GM18858 (cell line): ENCODE measurements around the gene NXPH4.

Experiments
- ATAC-seq: cut with Tn5 transposase; IDR thresholded peaks from one replicate; pipeline ENCODE4 v1.9.1; 2021; ENCODE audit not compliant: unreplicated experiment

NXPH4 gene

DNA sequence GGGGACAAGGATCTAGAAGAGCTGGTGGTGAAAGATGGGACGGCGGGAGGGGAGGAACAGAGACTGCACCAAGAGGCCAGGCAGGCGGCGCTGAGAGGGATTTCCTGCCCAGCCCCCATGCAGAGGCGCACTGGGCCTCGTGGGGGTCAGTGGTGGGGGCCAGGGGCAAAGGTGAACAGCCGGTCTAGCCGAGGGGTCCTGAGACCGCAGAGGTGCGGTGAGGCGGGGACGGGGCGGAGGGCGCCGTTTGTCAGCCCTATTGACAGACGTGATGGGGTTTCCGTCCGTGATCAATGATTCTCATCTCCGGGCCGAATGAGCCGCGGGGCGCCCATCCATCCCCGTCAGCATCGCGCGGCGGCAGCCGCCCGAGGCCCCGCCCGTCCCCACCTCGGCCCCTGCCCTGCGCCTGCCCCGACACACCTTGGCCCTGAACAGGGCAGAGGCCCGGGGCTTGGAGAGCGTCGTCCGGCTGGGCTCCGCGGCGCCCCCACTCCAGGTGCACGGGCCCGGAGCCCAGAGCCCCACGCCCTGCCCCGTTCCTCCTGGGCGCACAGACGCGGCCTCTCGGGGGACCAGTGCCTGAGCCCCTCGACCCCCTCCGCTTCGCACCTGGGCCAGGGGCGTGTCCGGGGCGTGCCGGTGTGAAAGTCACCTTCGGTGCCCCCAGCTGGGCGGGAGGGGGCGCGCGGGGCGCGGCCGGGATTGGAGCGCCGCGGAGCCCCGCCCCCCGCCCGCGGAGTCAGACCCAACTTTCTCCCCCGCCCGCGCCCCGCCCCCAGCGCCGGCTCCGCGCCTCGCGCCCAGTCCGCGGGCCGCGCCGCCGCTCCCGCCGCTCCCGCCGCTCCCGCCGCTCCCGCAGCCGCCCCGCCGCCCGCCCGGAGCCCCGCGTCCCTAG lies at the start of gene NXPH4:
Gene NXPH4, plus strand, starts transcription at position 781 of the 898 bp plus-strand sequence. CDS start 176 bp downstream, outside the sequence.
- ATAC-seq, result no peak

DNA sequence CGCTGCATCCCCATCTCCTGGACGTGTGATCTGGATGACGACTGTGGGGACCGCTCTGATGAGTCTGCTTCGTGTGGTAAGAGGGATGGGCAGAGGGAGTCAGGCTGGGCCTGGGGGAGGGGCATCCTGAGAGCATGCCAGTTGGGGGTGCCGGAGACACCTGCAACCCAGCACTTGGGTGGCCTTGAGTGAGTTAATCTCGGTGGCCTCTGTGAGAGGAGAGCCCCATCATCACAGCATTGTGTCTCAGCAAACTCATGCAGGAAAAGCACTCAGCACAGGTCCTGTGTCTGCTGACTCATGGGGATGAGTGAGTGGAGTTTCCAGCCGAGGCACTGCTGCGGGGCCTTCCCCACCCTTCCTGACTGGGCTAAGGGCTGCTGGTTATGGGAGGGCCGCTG lies 49.6 kb upstream of the NXPH4 start:
- no peak for ATAC-seq

- no peak for ATAC-seq
These were observed 48.5 kb upstream of the NXPH4 start for GRCh38 chr12:57168058-57168457.

DNA sequence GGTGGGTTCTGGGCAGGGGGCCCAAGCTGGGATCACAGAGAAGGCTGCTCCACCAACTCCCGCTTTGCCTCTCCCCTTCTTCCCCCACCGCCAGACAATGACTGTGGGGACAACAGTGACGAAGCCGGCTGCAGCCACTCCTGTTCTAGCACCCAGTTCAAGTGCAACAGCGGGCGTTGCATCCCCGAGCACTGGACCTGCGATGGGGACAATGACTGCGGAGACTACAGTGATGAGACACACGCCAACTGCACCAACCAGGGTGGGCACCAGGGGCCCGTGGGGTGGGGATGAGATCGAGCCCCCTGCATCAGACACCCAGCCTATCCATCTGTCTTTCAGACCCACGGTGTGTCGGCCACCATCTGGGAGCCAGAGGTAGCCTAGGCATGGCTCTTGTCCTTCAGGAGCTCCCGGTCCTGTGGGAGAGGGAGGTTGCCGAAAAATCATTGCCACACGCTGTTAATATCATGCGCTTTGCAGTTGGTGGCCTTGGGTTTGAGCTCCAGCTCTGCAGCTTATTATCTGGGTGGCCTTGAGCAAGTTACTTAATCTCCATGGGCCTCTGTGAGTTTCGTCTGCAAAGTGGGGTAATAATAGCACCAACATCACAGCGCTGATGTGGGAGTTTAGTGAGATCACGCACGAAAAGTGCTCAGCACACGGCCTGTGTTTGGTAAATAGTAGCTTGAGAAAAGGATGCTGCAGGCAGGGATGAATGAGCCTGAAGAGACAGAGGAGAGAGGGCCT lies 47.4 kb upstream of the NXPH4 start:
- ATAC-seq, result no peak

DNA sequence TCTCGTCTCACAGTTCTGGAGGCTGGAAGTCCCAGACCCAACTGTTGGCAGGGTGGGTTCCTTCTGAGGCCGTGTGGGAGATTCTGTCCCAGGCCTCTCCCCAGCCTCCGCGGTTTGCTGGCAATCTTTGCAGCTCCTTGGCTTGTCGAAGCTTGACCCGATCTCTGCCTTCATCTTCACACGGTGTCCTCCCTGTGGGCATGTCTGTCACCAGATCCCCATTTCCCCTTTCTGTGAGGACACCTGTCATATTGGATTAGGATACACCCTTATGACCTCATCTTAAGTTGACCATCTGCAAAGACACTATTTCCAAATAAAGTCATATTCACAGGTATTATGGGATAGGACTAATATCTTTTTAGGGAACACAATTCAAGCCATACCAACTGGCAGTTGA lies 46.6 kb upstream of the NXPH4 start:
- no peak for ATAC-seq

DNA sequence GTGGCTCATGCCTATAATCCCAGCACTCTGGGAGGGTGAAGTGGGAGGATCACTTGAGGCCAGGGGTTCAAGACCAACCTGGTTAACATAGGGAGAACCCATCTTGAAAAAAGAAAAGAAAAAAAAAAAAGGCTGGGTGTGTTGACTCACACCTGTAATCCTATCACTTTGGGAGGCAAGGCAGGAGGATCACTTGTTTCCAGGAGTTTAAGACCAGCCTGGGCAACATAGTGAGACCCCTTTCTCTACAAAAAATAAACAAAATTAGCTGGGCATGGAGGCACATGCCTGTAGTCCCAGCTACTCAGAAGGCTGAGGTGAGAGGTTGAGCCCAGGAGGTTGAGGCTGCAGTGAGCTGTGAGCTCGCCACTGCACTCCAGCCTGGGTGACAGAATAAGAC lies 46.2 kb upstream of the NXPH4 start:
- ATAC-seq, result no peak

DNA sequence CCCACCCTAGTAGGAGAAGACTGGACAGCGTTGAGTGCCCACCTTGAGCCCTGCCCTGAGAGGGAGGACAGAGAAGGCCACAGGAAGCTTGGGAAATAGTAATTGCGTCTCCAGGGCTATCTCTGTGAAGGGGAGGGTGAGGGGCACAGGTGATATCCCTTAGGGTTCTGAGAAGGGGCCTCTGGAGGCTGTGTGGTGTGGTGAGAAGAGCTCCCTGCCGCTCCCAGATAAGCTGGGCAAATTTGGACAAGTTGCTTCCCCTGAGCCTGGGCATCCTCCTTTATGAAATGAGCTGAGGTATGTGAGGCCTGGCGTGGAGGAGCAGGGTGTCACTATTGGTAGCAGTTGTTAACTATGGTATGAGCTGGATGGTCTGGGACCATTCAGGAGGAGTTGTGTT lies 45.7 kb upstream of the NXPH4 start:
- no peak for ATAC-seq

- ATAC-seq, result no peak
These were observed 44.9 kb upstream of the NXPH4 start for GRCh38 chr12:57171668-57172067.

DNA sequence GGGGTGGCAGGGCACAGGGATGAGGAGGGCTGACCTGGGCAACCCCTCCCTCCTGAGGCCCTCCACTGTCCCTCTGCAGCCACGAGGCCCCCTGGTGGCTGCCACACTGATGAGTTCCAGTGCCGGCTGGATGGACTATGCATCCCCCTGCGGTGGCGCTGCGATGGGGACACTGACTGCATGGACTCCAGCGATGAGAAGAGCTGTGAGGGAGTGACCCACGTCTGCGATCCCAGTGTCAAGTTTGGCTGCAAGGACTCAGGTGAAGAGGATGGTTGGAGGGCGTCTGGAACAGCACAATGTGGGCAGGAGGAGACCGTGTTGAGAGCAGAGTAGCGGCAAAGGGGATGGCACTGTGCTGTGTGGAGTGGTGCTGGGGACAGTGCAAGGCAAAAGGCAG lies 43.5 kb upstream of the NXPH4 start:
- no peak for ATAC-seq

GRCh38 chr12:57173683-57174082 lies 42.9 kb upstream of the NXPH4 start:
- ATAC-seq, result no peak

- no peak for ATAC-seq
These were observed 41.0 kb upstream of the NXPH4 start for GRCh38 chr12:57175428-57176138.

DNA sequence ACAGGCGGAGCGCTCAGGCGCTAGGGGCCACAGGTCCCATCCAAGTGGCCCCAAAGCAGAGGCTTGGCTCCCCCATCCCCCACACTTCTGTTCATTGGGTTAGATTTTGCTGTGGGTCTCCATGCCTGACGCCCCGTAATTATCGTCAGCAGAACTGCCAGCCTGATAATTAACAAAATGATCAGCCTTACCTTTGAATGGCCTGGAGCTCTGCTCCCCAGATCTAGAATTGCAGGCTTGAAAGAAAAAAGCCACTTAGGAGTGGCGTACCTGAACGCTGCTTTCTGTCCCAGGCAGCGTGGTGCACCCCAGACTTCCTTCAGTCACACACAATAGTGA lies 40.5 kb upstream of the NXPH4 start:
- no peak for ATAC-seq

GRCh38 chr12:57176846-57177245 lies 39.7 kb upstream of the NXPH4 start:
- no peak for ATAC-seq

DNA sequence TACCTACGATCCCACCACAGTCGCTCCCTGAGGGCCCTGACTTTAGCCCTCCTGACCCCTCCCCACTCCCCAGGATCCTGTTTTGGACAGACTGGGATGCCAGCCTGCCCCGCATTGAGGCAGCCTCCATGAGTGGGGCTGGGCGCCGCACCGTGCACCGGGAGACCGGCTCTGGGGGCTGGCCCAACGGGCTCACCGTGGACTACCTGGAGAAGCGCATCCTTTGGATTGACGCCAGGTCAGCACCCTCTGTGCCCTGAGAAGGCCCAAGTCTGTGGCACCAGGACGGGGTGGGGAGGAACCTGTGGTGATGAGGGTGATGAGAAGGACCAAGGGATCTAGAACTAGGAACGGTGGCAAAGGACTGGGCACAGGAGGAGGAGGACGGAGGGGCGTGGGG lies 39.2 kb upstream of the NXPH4 start:
- ATAC-seq, result no peak

- no peak for ATAC-seq
These were observed 38.4 kb upstream of the NXPH4 start for GRCh38 chr12:57178213-57178612.

DNA sequence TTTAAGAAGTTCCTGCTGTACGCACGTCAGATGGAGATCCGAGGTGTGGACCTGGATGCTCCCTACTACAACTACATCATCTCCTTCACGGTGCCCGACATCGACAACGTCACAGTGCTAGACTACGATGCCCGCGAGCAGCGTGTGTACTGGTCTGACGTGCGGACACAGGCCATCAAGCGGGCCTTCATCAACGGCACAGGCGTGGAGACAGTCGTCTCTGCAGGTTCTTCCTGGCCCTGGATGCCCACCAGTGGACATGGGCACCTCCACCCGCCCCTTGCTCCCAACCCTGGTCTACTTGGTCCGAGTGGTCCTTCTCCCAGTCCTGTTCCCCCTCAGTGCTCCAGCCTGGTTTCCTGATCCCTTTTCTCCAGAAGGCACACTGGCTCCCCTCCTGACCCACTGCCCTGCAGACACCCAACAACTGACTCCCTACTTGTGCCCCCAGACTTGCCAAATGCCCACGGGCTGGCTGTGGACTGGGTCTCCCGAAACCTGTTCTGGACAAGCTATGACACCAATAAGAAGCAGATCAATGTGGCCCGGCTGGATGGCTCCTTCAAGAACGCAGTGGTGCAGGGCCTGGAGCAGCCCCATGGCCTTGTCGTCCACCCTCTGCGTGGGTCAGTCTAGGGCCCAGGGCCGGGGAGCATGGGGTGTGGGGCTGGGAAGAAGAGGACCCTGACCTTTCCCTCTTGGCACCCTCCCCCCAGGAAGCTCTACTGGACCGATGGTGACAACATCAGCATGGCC lies 37.1 kb upstream of the NXPH4 start:
- no peak for ATAC-seq

GRCh38 chr12:57180321-57180989 lies 36.1 kb upstream of the NXPH4 start:
- no peak for ATAC-seq

DNA sequence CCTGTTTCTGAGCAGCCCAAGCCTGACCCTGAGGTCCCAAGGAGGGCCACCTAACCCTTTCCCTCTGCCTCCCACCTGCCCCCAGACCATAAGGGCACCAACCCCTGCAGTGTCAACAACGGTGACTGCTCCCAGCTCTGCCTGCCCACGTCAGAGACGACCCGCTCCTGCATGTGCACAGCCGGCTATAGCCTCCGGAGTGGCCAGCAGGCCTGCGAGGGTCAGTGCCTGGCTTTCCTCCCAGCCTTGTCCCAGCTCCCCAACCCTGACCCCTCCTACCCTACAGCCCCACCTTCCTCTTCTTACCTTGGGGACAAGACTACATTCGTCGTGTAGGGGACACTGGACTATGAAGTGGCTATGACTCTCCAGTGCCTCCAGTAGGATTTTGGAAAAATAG lies 35.5 kb upstream of the NXPH4 start:
- ATAC-seq, result no peak

- ATAC-seq, result no peak
These were observed 34.9 kb upstream of the NXPH4 start for GRCh38 chr12:57181561-57182155.

DNA sequence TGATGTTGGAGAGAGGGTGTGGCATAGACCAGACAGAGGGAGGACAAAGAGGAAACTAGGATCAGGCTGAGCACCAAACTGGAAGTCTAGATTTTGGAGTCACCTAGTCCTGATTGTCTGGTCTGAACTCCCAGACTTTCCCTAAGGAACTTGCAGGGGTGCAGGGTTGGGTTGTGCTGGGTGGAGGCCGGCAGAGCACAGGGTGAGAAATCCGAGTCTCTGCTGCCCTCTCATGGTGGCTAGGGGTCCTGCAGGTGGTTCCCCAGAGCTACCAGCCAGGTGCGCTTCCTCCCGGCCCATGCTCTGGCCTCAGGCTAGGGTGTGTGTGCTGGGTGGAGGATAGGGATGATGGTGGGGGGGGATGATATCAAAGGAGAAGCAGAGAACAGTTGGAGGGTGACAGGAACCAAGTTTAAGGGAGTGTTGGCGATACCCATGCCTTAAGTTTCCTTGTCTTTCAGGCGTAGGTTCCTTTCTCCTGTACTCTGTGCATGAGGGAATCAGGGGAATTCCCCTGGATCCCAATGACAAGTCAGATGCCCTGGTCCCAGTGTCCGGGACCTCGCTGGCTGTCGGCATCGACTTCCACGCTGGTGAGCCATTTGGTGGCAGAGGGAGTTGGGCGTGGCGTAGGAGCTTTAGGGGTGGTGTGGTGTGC lies 33.5 kb upstream of the NXPH4 start:
- ATAC-seq, result no peak
